ENCODE measurements around the gene TRABD2B.

Gene TRABD2B

DNA sequence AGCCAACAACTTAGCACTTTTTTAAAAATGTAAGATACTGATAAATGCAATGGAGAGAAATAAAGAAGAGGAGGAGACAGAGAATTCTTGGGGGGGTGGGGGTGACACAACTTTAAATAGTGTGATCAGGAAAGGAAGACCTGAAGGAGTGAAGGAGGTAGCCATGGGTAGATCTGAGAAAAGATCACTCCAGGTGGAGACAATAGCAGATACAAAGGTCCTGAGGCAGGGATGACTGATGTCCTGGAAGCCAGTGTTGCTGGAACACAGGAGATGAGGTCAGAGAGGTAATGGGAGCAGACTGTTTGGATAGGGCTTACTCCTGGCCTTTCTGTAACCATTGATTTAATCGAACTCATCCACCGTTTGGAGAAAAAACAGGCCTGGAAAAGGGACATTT lies 24.6 kb upstream of the TRABD2B start:
- DNase-seq (ENCODE audit: low read depth in 2 of 2), result no peak

DNA sequence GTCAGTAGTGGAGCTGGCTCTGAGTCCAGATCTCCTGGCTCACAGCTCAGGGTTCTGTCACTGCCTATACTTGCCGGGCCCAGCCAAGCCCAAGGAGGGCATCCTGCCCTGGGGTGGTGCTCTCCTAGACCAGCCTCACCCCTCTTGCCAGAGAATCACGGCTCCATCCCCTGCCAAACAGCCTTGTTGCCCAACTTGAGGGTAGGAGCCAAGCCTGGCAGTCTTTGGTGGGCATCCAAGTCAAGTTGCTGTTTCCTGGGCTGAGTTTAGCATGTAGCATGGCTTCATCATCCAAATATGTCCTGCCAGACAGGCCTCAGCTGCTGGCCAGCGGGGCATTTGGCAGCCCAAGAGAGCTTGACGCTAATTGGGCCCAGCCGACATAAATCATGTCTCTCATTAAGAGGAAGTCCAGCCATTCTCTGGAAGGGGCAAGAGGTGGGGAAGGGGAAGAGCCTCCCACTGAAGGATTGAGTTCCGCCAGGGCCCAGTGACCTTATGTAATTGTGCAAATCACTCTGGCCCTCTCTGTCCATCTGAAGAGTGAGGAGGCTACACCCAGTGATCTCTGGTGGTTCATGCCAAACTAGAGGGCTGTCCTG lies 22.6 kb upstream of the TRABD2B start:
- DNase-seq (ENCODE audit: low read depth in 2 of 2), result no peak

DNA sequence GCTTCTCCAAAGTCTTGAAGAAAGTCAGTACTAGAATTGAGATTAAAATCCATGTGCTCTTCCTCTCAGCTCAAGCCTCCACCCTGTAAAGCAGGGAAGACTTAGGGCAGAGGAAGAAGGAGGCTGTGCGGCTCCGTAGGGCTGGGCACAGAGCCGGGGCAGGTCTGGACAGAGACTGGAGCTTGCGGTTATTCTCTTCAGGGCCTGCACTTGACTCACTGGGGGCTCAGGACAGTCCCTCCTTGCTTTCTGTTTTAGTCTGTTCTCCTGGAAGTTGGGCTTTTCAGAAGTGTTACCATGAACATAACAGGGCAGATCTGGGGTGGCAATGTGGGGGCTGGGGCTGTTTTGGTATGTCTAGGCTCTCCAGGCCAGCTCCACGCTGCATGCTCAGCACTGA lies 21.6 kb upstream of the TRABD2B start:
- DNase-seq (ENCODE audit: low read depth in 2 of 2), result no peak

DNA sequence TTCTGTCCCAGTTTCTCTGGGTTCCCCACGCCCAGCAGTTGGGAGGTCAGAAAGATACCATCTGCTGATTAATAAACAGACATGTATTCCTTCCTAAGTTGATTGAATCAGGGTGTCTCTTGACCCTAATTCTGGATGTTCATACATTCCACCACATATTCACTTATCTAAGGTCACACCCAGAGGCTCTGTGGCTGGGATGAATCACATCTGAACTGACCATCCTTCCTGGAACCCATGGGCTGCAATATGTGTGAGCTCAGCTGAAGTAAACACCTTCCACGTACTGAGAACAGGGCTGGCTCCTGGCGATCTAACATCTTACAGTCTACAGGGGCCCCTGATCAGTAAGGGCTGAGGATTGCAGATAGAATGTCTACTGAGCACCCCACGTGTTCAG lies 20.5 kb upstream of the TRABD2B start:
- no peak for DNase-seq (ENCODE audit: low read depth in 2 of 2)

DNA sequence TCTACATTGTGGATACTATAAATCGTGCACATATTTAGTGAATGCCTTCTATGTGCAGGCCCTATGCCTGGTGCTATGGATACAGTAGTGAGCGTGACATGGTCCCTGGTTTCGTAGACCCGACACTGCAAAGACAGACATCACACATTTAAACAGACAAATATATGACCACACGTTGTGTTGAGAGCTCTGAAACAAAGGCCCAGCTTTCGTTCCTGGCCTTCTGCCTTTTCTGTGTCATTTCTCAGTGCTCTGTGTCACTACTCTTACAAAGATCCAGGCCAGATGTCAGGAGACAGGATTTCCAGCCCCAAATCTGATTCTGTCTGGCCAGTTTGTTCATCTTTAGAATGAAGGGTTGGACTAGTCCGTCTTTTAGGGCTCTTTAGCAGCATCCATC lies 19.3 kb upstream of the TRABD2B start:
- no peak for DNase-seq (ENCODE audit: low read depth in 2 of 2)

DNA sequence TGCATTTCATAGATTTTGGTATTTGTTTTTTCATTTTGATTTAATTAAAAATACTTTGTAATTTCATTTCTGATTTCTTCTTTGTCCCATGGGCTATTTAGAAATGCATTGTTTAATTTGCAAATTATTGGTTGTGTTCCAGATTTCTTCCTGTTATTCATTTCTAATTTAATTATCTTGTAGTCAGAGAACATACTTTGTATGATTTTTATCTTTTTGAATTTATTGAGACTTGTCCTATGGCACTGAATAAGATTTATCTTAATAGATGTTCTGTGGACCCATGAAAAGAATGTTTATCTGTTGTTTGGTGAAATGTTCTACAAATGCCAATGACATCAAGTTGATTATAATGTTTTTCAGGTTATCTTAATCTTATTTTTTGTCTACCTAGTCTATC lies 16.1 kb upstream of the TRABD2B start:
- no peak for DNase-seq (ENCODE audit: low read depth in 2 of 2)

DNA sequence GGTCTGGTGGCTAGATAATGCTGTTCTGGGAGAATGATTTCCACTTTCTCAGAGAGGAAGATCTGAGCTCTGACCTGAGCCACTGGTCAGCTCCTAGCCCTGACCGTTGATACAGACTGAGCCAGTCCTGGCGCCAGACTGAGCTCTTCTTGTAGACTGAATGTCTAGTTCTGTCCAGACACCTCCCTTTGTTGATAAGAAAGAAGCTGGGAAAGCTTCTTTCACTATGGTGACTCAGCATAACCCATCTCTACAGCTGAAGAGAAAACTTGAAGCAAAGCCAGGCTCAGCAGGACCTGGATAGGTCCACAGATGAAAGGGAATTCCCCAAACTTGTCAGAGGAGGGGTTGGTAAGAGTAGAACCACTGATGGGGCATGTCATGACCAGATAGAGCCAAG lies 9.9 kb upstream of the TRABD2B start:
- no peak for DNase-seq (ENCODE audit: low read depth in 2 of 2)

DNA sequence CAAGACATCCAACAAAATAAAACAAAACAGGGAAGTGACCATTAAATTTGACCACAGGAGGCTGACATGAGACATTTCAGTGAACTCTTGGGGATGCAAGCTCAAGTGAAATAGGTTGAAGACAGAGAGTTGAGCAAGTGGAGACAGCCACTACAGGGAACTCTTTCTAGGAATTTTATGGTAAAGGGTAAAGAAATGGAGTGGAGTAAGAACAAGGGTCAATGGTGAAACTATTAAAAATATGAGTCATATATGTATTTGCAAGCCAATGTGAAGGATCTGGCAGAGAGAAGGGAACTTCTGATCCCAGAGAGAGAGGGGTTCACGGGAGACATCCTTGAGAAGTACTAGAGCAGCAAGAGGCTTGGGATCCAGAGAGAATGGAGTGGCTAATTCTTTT lies 9.1 kb upstream of the TRABD2B start:
- no peak for DNase-seq (ENCODE audit: low read depth in 2 of 2)

DNA sequence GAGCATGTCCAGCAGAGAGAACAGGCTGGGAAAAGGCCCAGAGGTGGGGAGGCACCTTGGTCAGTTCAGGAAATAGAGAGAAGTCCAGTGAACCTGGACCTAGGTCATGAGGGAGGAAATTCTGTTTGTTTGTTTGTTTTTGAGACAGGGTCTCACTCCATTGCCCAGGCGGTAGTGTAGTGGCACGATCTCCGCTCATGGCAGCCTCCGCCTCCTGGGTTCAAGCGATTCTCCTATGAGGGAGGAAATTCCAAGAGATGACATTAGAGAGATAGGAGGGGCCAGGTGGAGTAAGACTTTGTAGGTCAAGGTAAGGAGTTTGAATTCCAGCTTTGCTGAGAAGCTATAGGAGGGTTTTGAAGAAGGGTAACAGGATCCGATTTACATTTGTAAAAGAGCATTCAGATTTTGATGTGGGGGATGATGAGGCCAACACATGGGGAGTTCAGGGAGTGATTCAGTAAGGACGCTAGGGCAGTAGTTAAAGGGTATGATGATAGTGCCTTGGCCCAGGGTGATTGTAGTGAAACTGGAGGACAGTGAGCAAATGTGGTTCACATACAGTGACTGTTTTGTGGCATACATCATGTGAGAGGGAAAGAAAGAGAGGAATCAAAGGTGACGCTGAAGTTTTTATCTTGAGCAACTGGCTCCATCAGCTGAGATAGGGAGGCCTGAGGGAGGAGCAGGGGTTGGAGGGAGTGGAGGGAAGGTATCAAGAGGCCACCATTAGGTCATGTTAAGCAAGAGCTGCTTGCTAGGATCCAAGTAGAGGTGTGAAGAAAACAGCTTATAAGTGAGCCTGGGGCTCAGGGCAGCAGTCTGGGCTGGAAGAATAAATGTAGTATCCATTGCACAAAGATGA lies 8.3 kb upstream of the TRABD2B start:
- no peak for DNase-seq (ENCODE audit: low read depth in 2 of 2)

DNA sequence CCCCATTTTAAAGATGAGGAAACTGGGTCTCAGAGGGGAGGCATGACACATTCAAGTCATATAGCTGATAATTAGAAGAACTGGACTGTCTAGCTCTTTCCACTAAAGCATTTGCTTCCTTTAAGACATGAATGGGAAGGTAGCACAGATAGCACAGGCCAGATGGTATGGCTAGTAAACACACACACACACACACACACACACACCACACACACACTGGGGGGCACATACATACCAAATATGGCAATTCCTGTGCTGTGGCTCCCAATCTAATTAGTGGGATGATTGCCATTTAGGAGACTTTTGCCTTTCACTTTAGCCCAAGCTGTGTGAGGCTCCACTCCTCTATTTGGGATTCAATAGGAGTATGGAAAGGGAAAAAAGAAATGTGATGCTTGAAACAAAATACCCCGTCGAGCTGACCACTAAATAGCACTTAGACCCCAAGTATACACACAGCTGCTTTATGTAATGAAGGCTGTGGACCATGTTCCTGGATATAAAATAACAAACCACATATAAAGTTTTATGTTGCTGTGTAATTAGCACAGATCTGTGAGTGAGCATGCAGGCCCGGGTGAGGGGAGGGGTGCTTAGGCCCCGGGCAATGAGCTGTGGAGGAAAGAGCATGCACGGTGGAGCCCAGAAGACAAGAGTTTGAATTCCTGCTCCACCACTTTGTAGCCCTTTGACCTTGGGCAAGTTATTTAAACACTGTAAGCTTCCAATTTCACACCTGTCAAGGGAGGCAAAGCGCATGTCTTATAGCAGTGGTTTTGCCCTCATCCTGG lies 6.8 kb upstream of the TRABD2B start:
- no peak for DNase-seq (ENCODE audit: low read depth in 2 of 2)

DNA sequence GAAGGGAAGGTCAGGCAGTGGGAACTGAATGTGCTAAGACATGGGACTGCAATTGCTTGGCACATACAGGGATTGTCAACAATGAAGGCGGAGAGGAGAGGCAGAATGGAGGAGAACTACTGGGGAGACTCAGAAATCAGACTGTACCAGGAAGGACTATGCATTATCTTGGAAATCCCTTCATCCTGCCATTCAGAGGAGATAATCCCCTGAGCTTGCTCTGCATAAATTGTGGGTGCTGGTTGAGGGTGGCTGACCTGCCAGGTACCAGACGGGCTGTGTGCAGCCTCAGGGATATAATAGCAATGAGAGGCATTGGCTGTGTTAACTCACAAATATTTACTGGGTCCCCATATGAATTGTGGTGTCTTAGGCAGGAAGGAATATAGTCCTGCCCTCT lies 5.0 kb upstream of the TRABD2B start:
- no peak for DNase-seq (ENCODE audit: low read depth in 2 of 2)

DNA sequence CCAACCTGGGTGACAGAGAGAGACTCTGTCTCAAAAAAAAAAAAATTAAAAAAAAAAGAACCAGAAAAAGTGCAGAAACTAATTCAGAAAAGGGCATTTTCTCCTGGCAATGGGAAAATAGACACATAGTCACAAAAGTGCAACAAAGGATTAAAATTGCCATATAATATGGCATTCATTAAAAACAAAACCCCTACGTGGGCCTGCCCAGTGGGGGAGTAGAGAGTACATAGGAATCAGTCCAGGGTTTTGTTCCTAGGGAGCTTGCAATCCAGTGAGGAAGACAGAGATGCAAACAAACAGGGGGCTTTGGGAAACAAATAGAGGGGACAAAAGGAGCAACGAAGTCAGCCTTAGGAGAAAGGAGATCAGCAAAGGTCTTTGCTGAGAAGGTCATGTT lies 4.5 kb upstream of the TRABD2B start:
- DNase-seq (ENCODE audit: low read depth in 2 of 2), result no peak

DNA sequence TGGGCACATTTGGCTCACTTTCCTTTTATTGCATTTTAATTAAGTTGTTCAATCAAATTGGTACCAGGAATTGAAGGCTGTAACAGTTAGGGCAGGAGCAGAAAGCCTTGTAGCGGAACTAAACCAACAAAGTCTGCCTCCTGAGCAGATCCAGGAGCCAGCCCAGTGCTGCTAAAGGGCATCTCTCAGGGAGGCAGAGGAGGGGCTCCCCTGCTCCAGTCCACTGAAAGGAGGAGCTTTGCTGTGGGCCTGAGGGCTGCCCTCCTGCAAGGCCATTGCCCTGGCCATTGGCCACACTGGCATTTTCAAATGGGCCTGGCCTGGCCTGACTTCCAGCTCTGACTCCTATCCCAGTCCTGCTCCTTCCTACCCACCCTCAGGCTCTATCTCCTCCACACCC lies 3.7 kb upstream of the TRABD2B start:
- DNase-seq (ENCODE audit: low read depth in 2 of 2), result no peak

DNA sequence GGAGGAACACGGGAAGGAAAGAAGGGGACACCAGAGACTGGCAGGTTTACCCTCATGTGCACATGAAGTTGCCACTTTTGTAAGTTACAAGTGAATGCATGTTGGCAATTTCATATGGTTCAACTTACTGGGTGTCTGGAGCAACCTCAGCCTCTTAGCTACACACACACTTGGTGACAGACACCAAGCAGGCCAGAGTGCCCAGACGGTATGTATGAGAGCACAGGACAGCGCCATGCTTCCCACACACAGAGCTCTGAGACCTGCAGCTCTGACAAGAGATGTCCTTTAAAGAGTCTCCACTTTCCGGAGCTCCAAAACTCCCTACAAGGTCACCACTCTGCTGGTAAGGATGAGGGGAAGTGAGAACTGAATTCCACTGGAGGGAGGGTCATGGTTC lies 1.9 kb upstream of the TRABD2B start:
- DNase-seq (ENCODE audit: low read depth in 2 of 2), result no peak

DNA sequence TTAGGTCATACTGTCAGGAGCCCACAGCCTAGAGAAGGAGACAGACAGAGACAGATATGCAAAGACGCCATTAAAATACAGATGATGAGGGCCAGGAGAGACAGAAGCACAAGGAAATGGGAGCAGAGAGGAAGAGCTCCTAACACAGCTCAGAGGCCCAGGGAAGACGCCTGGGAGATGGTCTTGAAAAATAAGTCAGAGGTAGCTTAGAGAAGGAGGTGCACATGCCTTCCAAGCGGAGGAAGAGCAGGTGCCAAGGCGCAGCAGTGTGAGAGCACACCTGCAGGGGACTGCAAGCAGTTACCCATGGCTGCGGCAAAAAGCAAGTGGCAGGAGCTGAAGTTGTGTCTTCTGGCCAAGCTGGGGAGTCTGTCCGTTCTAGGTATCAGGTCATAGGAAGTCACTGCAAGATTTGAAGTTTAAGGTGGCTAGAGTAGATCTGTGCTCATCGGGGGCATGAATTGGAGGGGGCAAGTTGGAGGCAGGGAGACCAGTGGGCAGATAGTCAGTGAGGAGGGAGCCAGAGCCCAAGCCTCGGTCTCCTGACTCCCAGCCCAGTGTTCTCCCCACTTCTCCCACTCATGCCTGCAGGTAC lies 1.3 kb upstream of the TRABD2B start:
- DNase-seq (ENCODE audit: low read depth in 2 of 2), result no peak

DNA sequence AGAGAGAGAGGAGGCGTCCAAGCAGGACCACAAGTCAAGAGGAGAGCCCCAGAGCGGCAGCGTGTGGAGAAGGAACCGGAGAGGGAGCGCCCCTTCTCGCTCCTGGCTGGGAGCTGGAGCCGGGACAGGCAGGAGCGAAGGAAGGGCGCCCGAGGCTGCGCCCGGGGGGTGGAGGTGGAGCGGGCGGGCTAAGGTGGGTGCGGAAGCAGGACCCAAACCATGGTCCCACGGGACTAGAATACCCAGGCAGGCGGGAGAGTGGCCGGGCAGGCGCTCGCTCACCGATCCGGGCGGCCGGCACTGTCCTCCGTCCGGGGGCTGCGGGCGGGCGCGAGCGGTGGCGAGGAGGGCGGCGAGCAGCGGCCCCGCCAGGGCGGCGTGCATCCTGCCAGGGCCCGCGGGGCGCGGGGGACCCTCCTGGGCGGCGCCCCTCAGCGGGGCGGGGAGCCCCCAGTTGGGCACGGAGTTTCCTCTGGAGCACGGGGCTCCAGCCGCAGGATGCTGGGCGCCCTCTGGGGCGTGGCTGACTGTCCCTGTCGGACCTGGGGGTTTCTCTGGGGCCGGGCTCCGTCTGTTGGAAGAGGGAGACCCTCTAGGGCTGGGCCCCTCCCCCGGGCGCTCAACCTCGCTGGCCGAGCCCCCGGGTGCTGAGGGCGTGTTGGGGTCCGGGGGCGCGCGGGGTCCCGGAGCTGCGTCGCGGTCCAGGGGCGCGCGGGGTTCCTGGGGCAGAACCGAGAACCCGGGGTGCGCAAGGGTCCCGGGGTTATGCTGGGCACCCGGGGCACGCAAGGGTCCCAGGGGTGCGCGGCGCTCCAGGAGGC lies 569 bp downstream of the TRABD2B start:
- DNase-seq (ENCODE audit: low read depth in 2 of 2), result no peak

DNA sequence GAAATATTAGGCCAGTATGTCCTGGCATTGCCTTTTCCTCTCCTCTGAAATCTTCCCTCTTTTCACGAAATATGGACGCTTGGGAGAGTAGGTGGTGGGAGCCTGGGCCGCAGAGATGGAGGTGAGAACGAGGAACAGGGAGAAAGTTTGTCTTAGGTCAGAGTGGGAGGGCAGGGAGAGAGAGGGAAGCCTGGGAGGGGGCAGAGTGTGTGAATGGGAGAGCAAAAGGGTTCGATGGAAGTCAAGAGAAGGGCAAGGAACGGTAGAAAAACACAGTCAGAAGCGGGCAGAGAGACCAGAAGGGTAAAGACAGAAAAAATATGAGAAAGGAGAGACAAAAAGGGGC lies 1.2 kb downstream of the TRABD2B start:
- DNase-seq (ENCODE audit: low read depth in 2 of 2), result no peak

DNA sequence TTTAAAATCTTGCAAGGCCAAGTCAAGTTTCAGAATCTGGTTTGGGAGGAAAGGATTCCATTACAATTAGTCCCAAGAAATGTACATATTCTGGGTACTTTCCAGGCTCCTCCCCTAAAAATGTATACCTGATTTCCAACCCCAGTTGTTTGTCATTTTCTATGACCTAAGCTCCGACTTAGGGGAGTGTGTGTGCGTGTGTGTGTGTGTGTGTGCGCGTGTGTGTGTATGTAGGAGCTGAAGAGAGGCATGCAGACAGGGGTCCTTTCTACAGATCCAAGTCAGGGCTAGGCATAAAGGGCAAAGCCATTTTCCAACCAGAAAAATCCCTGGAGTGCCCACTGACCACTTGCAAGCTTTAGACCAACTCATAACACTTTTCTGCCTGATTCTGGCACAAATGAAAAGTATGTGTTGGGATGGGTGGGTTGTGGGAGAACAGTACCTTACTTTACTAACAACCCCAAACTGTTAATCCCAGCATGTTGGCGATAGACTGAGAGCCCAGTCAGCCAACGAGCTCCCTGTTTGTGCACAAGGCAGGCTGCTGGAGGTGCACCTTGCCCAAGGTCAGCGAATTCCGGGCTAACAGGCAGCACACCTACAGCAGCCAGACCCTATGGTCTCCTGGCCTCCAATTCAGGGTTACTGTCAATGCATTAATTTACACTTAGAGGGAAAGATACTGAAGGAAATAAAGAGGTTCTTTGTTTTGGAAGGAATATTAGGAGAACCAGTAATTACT lies 1.7 kb downstream of the TRABD2B start:
- DNase-seq (ENCODE audit: low read depth in 2 of 2), result no peak

DNA sequence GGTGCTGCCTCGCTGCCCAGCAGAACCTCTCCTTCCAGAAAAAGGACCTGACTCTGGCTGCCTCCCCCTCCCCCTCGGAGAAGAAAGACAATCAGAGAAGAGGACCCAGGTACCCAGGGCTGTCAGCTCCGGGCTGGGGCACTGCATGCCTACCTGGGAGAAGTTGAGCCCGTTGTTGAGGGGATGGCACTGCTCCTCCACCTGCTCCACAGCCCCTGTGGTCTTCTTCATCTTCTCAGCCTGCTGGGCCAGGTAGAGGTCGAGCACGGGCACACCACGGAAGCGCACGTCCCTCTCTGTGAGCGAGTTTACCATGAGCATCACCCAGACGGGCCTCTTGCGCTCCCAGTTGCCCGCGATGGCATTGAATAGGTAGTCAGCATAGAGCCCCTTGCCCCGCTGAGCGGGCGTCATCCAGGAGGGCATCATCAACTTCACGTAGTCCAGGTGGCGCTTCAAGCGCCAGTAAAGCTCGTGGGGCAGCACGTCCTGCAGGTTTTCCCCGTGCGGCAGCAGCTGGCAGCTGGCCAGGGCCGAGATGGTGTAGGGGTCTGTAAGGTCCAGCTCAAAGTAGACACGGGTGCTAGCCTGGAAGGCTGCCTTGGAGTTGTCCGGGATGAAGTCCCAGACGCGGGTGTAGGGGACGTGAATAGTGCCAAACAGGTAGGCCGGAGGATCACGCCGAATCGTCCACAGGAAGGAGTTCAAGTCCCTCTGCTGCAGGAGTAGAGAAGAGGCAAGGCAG lies 3.1 kb downstream of the TRABD2B start:
- DNase-seq (ENCODE audit: low read depth in 2 of 2), result no peak

DNA sequence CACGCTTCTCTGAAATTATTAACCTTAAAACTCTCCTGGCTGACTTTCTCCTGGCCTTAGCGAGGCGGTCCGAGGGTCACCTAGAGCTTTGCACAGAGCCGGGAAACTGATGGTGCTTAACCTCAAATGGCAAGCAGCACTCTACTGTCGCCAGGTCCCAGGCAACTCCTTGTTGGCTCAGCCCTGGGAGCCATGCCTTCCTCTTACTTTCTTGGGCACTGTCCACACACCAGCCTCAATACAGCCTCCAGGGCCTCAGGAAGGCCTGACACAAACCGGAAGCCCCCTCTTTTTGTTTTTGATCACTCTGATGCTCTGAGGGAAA lies 3.8 kb downstream of the TRABD2B start:
- no peak for DNase-seq (ENCODE audit: low read depth in 2 of 2)
